Measurements from ENCODE around the gene SESN2. TPM values are rescaled to one million over a fixed set of nuclear protein-coding genes. Genes with fewer than 3 reads are reported as not detected.
A peak's percentile ranks its signal among the peaks of the same experiment; 100 is the strongest.

The SESN2 gene
- total and polyA plus RNA-seq, 2 experiments from 2014 or later, result 34.3 to 57.8 TPM

- no peak overlapping the region for H3K4me3 ChIP-seq
- H4K20me1 ChIP-seq (ENCODE audit: insufficient read depth), result no peaks in the 10 kb centered on the region
- H2AFZ ChIP-seq, result no peak overlapping the region
- no peak overlapping the region for H3K4me2 ChIP-seq (ENCODE audit: unreplicated experiment)
- no peak for DNase-seq
- H3K27ac ChIP-seq, result no peak overlapping the region
- no peaks in the 10 kb centered on the region for H3K79me2 ChIP-seq (ENCODE audit: insufficient read depth)
- H3K27me3 ChIP-seq (replicated peaks; ENCODE audit: insufficient read depth), result no peaks in the 10 kb centered on the region
- in situ Hi-C loops (cut with MboI), result no loop called here
- H3K36me3 ChIP-seq (ENCODE audit: low read depth), result no peaks in the 10 kb centered on the region
- no peak for TF ChIP-seq EZH2 (IDR thresholded peaks at IDR 0.05; ENCODE audit: insufficient read depth, poor library complexity, severe bottlenecking)
- TF ChIP-seq EZH2phosphoT487 (IDR thresholded peaks at IDR 0.05; ENCODE audit: insufficient read depth, low read depth), result no peak
- H3F3A ChIP-seq (ENCODE audit: insufficient read depth), result peaks cover 31% of the 10 kb centered on the region
- whole genome bisulfite sequencing, 2 experiments (ENCODE audit: low coverage in 1 of 2, low lambda C conversion rate in 2 of 2, missing lambda C conversion rate in 2 of 2), result 93 to 98% methylated on average over 2 of the region's 2 CpGs
- peaks cover 13% of the 10 kb centered on the region for H3K4me1 ChIP-seq (ENCODE audit: insufficient read depth)
- no peaks in the 10 kb centered on the region for H3K9me3 ChIP-seq (ENCODE audit: low read depth)
- H3K9ac ChIP-seq, result no peak overlapping the region
- H3K9me2 ChIP-seq (ENCODE audit: insufficient read depth), result no peaks in the 10 kb centered on the region
These were observed 15.5 kb upstream of the SESN2 start for GRCh38 chr1:28243685-28244311.

GRCh38 chr1:28244549-28245251 is 14.6 kb upstream of the SESN2 start:
- no peak overlapping the region for H2AFZ ChIP-seq
- H3K27ac ChIP-seq, result no peak overlapping the region
- no peaks in the 10 kb centered on the region for H3K36me3 ChIP-seq (ENCODE audit: low read depth)
- H3K4me2 ChIP-seq (ENCODE audit: unreplicated experiment), result no peak overlapping the region
- TF ChIP-seq EZH2 (IDR thresholded peaks at IDR 0.05; ENCODE audit: insufficient read depth, poor library complexity, severe bottlenecking) (no peak), EZH2phosphoT487 (IDR thresholded peaks at IDR 0.05; ENCODE audit: insufficient read depth, low read depth) (no peak)
- no peak overlapping the region for H3K9ac ChIP-seq
- no peaks in the 10 kb centered on the region for H3K79me2 ChIP-seq (ENCODE audit: insufficient read depth)
- in situ Hi-C loops (cut with MboI), result no loop called here
- H3K9me2 ChIP-seq (ENCODE audit: insufficient read depth), result no peaks in the 10 kb centered on the region
- H3K27me3 ChIP-seq (replicated peaks; ENCODE audit: insufficient read depth), result no peaks in the 10 kb centered on the region
- DNase-seq, result no peak
- no peaks in the 10 kb centered on the region for H3K9me3 ChIP-seq (ENCODE audit: low read depth)
- peaks cover 21% of the 10 kb centered on the region for H3K4me1 ChIP-seq (ENCODE audit: insufficient read depth)
- peaks cover 31% of the 10 kb centered on the region for H3F3A ChIP-seq (ENCODE audit: insufficient read depth)
- no peaks in the 10 kb centered on the region for H4K20me1 ChIP-seq (ENCODE audit: insufficient read depth)
- no peak overlapping the region for H3K4me3 ChIP-seq
- 91 to 95% methylated on average over 13 of the region's 13 CpGs for WGBS, 2 experiments (ENCODE audit: low coverage in 1 of 2, low lambda C conversion rate in 2 of 2, missing lambda C conversion rate in 2 of 2)

GRCh38 chr1:28246427-28246832 is 12.9 kb upstream of the SESN2 start:
- Histone ChIP-seq H3F3A (ENCODE audit: insufficient read depth) (peaks cover 39% of the 10 kb centered on the region), H2AFZ (peak overlapping the region; percentile 93), H3K27me3 (replicated peaks; ENCODE audit: insufficient read depth) (no peaks in the 10 kb centered on the region), H3K9me2 (ENCODE audit: insufficient read depth) (no peaks in the 10 kb centered on the region), H3K4me3 (peak overlapping the region; percentile 93), H3K9ac (peak overlapping the region; percentile 87), H3K27ac (peak overlapping the region; percentile 82), H3K36me3 (ENCODE audit: low read depth) (no peaks in the 10 kb centered on the region), H3K4me1 (ENCODE audit: insufficient read depth) (peaks cover 32% of the 10 kb centered on the region), H4K20me1 (ENCODE audit: insufficient read depth) (no peaks in the 10 kb centered on the region), H3K4me2 (ENCODE audit: unreplicated experiment) (peak overlapping the region; percentile 100), H3K79me2 (ENCODE audit: insufficient read depth) (no peaks in the 10 kb centered on the region), H3K9me3 (ENCODE audit: low read depth) (no peaks in the 10 kb centered on the region)
- DNase-seq, result peak; percentile 63
- in situ Hi-C loops (cut with MboI), result no loop called here
- WGBS, 2 experiments (ENCODE audit: low coverage in 1 of 2, low lambda C conversion rate in 2 of 2, missing lambda C conversion rate in 2 of 2), result 5% methylated on average over 11 of the region's 11 CpGs
- TF ChIP-seq EZH2 (IDR thresholded peaks at IDR 0.05; ENCODE audit: insufficient read depth, poor library complexity, severe bottlenecking), result no peak
- TF ChIP-seq EZH2phosphoT487 (IDR thresholded peaks at IDR 0.05; ENCODE audit: insufficient read depth, low read depth), result no peak

- TF ChIP-seq EZH2phosphoT487 (IDR thresholded peaks at IDR 0.05; ENCODE audit: insufficient read depth, low read depth) (no peak), EZH2 (IDR thresholded peaks at IDR 0.05; ENCODE audit: insufficient read depth, poor library complexity, severe bottlenecking) (no peak)
- H2AFZ ChIP-seq, result peak overlapping the region; percentile 91
- H3K9me3 ChIP-seq (ENCODE audit: low read depth), result no peaks in the 10 kb centered on the region
- WGBS, 2 experiments (ENCODE audit: low coverage in 1 of 2, low lambda C conversion rate in 2 of 2, missing lambda C conversion rate in 2 of 2), result 53 to 59% methylated on average over 11 of the region's 11 CpGs
- DNase-seq, result no peak
- peak overlapping the region; percentile 61 for H3K9ac ChIP-seq
- no peaks in the 10 kb centered on the region for H3K9me2 ChIP-seq (ENCODE audit: insufficient read depth)
- H3K36me3 ChIP-seq (ENCODE audit: low read depth), result no peaks in the 10 kb centered on the region
- peak overlapping the region; percentile 80 for H3K27ac ChIP-seq
- H3K4me2 ChIP-seq (ENCODE audit: unreplicated experiment), result peak overlapping the region; percentile 69
- peaks cover 39% of the 10 kb centered on the region for H3F3A ChIP-seq (ENCODE audit: insufficient read depth)
- peaks cover 37% of the 10 kb centered on the region for H3K4me1 ChIP-seq (ENCODE audit: insufficient read depth)
- H4K20me1 ChIP-seq (ENCODE audit: insufficient read depth), result no peaks in the 10 kb centered on the region
- in situ Hi-C loops (cut with MboI), result no loop called here
- H3K79me2 ChIP-seq (ENCODE audit: insufficient read depth), result no peaks in the 10 kb centered on the region
- H3K27me3 ChIP-seq (replicated peaks; ENCODE audit: insufficient read depth), result no peaks in the 10 kb centered on the region
- peak overlapping the region; percentile 93 for H3K4me3 ChIP-seq
These were observed 11.6 kb upstream of the SESN2 start for GRCh38 chr1:28247612-28248272.
